DND-41 (cell line): ENCODE results near the gene CALML6.

ENCODE experiments used
- CTCF ChIP-seq: IDR thresholded peaks from 2 replicates; pipeline ENCODE4 v1.5.1; 2012; ENCODE audit warnings: borderline replicate concordance, low read length, moderate library complexity, mild to moderate bottlenecking; ENCODE audit not compliant: poor library complexity, severe bottlenecking; ENCODE audit errors: extremely low read depth
- EZH2 ChIP-seq: IDR thresholded peaks from 3 replicates; pipeline ENCODE4 v1.6.1; 2012; ENCODE audit warnings: borderline replicate concordance, low read depth, mild to moderate bottlenecking, moderate library complexity, low read length, inconsistent platforms; ENCODE audit not compliant: severe bottlenecking

GRCh38 chr1:1873186-1873585 is 41.9 kb upstream of the CALML6 start:
- TF ChIP-seq CTCF (no peak), EZH2 (no peak)
